Activated CD8-positive, alpha-beta memory T cell treated with anti-CD3 and anti-CD28 coated beads, Interleukin-2, amount 50 U/mL, for 24 hours (primary cell): ENCODE measurements around the gene KBTBD6.
"Not testable (repeated sequence)": the region's sequence is repeated elsewhere in the genome, so short reads cannot be mapped to it uniquely, and the experiment has no call there.

Experiments used
- DNase-seq: peaks from one replicate; pipeline ENCODE4 v3.0.0-alpha.2; 2020; ENCODE audit errors: extremely low read depth

KBTBD6 gene

GRCh38 chr13:41136396-41137031, 3.9 kb upstream of the KBTBD6 start:
- DNase-seq, result no peak

DNA sequence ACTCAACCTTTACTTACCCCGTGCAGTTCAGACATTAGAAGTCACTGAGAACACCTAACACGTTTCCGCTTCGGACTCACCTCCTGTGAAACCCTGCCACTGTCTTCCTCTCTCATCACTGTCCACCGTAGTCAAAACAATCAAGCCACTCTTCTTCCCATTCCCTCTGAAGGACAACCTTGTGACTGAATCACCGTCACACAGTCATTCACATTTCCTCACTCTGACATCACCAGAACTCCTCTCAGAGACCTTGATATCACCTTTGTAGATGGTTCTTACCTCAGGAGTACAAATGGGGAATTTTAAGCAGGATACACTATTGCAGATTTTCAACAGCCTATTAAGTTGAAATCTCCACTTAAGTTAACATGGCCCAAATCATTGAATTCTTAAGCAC, 1.3 kb upstream of the KBTBD6 start:
- no peak for DNase-seq

DNA sequence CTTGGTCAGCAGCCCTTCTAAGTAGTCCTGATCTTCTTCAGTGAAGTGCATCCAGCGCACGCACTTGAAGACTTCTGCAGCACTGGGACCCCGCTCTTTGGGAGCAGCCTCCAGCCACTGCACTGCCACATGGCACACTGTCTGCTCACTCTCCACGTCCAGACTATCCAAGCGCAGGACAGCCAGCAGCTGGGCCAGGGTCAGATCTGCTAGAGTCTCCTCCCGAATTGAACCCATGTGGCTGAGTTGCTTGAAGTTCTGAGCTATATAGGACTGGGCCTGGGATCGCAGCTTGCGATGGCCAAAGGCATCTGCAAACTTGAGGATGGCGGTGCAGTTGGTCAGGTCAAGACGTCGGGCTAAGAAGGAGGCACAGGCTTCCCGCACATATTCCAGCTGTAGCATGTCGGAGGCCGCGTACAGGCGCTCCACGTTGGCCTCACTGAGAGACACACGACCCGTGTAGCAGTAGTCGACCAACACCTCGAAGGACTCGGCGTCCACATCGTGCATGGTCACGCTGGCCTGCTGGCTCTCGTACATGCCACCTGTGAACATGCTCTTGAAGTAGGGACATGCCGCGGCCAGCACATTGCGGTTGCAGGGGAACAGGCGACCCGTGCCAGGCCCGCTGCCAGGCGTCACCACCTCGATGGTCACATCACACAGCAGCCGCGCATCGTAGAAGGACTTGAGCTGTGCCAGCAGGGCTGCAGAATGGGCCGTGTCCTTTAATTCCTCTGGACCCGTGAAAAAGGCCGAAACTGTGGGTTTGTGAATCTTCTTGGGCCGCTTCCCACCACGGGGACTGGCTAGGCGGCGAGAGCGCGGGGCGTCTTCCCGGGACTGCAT, 716 bp downstream of the KBTBD6 start:
- not testable (repeated sequence) for DNase-seq

- not testable (repeated sequence) for DNase-seq
Measured at GRCh38 chr13:41131189-41131588, 1.4 kb downstream of the KBTBD6 start.

GRCh38 chr13:41130356-41130755, 2.2 kb downstream of the KBTBD6 start:
- DNase-seq, result no peak

DNA sequence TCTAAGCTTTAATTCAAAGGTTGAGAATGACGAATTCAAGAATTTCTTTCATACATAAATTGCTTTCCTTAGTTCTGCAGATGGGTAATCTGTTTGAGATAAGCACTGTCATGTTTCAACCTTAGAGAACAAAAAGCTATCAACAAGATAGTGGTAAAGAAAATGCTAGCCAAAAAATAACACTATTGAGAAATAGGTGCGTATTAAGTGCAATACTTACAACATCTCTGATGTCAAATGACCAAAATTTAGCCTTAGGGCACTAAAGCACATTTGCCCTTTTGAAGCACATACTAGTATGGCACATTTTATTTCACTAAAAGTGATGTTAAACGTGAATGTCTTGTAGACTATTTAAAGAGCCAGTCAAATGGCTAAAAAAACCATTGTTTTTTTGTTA, 4.9 kb downstream of the KBTBD6 start:
- DNase-seq, result no peak

DNA sequence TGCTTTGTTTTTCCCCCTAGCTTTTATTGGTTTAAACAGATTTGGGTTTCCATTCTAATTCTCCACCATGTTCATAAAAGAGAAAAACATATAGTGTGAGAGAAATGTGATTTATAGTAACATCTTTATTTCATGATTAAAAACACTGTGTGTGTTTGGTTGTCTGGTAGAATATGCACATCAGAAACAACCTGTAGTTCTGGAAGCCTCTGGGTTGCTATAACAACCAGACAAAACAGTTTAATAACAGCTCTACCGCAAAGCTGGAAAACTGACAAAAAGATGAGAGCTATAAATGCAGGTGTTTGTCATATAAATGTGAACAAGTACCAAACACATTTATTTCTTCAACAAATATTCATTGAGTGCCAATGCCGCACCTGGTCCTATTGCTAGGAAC, 9.8 kb downstream of the KBTBD6 start:
- DNase-seq, result no peak

DNA sequence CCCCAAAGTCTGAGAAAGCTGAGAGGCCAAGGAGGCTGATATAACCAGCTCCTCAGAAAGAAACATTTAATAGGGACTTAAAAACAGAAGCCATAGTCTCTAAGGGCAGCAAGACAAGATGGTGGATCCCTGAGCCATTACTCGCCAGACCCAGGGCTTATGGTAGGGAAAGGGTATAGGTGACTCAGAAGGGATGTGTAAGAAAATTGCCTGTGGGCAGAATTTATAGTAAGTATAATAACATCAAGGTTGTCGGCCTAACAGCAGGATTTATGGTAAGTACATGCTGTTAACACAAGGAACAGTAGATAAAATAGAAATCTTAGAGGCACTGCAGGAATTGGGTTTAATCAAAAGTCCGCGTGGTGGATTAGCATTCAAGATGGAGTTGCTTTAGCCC, 14.7 kb downstream of the KBTBD6 start:
- no peak for DNase-seq

DNA sequence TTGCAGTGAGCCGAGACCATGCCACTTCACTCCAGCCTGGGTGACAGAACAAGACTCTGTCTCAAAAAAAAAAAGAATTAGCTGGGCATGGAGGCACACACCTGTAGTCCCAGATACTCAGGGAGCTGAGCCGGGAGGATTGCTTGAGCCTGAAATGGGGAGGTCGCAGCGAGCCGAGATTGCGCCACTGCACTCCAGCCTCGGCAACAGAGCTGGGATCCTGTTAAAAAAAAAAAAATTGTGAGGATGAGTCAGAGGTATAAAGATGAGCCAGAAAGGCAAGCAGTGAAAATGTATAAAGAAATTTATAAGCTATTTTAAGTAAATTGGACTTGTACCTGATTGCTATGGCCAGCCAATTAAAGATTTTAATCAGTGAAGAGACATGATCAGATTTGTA, 21.1 kb downstream of the KBTBD6 start:
- DNase-seq, result no peak

- no peak for DNase-seq
Measured at GRCh38 chr13:41107584-41108014, 25.0 kb downstream of the KBTBD6 start.

GRCh38 chr13:41107104-41107571, 25.5 kb downstream of the KBTBD6 start:
- no peak for DNase-seq

DNA sequence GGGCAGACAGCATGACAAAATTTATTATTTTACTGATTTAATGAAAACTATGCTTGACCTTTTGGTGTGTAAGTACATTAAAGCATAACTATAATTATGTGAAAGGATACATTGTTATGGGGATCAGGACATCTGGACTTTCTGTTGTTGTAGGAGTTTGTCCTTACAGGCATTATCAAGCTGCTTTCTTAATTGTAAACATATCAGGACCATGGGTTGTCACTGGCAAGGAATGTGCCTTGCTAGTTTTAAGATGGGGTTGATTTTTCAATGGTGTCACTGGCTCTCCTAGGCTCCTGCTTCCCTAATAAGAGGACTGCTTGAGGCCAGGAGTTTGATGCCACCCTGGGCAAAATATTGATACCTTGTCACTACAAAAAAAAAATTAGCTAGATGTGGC, 32.6 kb downstream of the KBTBD6 start:
- DNase-seq, result no peak

GRCh38 chr13:41098761-41099160, 33.8 kb downstream of the KBTBD6 start:
- no peak for DNase-seq

DNA sequence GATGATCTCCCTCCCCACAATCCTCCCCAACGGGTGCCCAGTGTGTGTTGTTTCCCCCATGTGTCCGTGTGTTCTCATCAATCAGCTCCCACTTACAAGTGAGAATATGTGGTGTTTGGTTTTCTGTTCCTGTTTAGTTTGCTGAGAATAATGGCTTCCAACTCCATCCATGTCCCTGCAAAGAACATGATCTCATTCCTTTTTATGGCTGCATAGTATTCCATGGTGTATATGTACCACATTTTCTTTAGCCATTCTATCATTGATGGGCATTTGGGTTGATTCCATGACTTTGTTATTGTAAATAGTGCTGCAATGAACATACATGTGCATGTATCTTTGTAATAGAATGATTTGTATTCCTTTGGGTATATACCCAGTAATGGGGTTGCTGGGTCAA, 36.9 kb downstream of the KBTBD6 start:
- DNase-seq, result not testable (repeated sequence)

- no peak for DNase-seq
Measured at GRCh38 chr13:41085961-41086585, 46.5 kb downstream of the KBTBD6 start.

DNA sequence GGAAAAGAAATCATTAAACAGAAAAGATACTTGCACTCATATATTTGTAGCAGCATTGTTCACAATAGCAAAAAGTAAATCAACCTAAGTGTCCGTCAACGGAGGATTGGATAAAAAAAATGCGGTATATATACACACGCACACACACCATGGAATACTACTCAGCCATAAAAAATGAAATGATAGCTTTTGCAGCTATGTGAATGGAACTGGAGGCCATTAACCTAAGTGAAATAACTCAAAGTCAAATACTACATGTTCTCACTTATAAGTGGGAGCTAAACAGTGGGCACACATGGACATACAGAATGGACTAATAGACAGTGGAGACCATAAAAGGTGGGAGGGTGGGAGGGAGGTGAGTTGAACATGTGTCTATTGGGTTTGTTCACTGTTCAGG, 52.9 kb downstream of the KBTBD6 start:
- no peak for DNase-seq
